HG03060 (cell line): ENCODE results near the gene RHOXF1.
"Not testable (repeated sequence)": the region's sequence is repeated elsewhere in the genome, so short reads cannot be mapped to it uniquely, and the experiment has no call there.

Source experiments
- ATAC-seq: cut with Tn5 transposase; IDR thresholded peaks from one replicate; pipeline ENCODE4 v1.9.1; 2021; ENCODE audit warnings: low read depth, moderate number of reproducible peaks; ENCODE audit not compliant: unreplicated experiment

Gene RHOXF1, protein sequence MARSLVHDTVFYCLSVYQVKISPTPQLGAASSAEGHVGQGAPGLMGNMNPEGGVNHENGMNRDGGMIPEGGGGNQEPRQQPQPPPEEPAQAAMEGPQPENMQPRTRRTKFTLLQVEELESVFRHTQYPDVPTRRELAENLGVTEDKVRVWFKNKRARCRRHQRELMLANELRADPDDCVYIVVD

GRCh38 chrX:120115438-120115963, at the start of gene RHOXF1:
Gene RHOXF1 (minus strand): TSS chrX:120115913. CDS start chrX:120115862, 51 bp downstream.
- ATAC-seq: no peak

DNA sequence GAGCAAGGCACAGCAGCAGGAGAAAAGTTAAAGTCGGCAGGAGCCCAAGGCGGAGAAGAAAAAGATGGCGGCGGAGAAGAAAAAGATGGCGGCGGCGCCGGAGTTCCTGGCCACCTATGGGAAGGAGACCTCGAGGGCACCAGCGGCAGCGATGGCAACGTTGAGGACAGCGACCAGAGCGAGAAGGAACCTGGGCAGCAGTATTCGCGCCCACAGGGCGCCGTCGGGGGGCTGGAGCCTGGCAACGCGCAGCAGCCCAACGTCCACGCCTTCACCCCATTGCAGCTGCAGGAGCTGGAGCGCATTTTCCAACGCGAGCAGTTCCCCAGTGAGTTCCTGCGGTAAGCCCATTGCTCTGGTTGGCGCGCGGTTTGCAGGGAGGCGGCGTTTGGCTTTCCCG, 43.4 kb upstream of the RHOXF1 start:
- not testable (repeated sequence) for ATAC-seq

- not testable (repeated sequence) for ATAC-seq
These were observed 42.6 kb upstream of the RHOXF1 start, which contains the start of gene RHOXF2 for GRCh38 chrX:120158313-120158712. Gene RHOXF2 (plus strand): TSS chrX:120158613. CDS start chrX:120158751, 138 bp downstream.

- ATAC-seq: not testable (repeated sequence)
These were observed 34.5 kb upstream of the RHOXF1 start for GRCh38 chrX:120150109-120150744.

- ATAC-seq: no peak
These were observed 31.8 kb upstream of the RHOXF1 start for GRCh38 chrX:120147537-120147936.

DNA sequence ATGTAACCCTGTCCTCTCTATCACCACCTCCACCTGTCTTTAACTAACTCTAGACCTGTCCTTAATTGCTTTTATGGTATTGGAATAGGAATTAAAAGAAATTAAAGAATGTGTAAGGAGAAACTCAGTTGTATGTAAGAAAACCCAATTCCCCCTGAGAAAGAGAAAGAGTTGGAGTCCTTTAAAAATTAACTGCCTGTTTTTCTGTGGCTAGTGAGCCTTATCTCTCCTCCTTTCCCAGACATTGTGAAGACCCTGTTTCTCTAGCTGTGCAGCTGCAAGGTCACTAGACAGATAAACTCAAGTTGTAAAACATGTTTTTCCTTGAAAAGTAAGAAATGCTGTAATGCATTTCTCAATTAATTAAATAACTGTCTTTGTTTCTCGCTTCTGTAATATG, 30.6 kb upstream of the RHOXF1 start:
- not testable (repeated sequence) for ATAC-seq

- no peak for ATAC-seq
These were observed 29.7 kb upstream of the RHOXF1 start for GRCh38 chrX:120145295-120145925.

DNA sequence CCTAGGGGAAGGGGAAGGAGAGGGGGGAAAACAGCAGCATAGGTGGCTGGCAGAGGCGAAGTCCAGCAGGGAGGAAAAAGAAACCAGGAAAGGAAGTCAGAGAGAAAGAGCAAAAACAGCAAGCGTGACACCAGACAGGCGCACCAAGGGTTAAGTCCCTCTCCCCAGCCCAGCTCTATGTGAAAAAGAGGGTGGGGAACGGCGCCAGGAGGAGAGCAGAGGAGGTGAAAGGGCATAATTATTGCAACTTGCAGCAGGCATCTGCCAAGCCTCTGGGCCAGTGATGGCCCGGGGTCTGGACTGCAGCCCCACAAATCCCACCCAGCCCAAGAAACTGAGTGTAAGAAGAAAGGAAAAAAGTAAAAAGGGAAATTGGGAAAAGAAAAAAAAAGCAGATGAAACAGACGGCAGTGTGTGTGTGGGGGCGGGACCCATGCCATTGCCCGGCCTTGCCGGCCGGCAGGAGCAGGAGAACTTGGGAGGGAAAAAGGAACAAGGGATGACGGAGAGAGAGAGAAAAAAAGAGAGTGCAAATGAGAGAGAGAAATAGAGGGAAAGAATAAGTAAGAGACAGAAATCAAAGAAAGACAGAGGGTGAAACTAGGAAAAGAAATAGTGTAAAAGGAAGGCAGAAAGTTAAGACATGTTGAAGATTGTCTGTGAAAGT, 28.6 kb upstream of the RHOXF1 start:
- ATAC-seq: no peak

GRCh38 chrX:120140293-120140981, 24.7 kb upstream of the RHOXF1 start:
- ATAC-seq: no peak

DNA sequence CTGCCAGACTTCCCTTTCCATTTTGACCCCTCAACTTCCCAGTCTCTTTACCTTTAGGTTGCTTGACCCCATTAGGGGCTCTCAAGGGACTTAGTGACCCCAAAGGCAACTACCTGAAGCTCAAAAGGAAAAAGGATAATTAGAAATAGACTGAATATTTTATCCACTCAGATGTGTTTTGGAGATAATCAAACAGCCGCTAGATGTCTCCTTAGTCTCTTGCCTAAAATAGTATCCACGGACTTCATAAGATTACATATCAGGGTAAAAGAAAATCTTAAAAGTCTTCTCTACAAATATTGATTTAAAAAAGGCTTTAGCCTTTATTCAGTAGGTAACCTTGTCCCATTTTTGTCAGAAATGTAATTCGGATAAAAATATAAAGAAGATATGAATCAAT, 21.7 kb upstream of the RHOXF1 start:
- ATAC-seq: no peak

DNA sequence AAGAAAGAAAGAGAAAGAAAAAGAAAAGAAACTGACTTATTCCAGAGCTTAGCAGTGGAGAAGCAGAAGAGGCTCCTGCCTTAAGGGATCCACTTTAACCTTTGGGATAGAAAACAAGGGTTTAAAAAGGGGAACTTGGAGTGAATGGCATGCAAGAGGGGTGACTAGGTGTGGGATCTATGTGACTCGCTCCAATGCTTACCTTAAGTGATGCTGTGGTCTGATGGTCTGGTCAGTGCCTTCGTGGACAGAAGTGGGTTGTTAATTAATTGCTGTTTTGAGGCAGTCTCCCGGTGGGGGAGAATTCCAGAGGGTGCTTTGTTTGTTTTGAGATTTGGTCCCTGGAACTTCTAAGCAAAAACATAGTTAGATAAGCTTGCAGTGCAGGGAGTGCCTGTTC, 21.1 kb upstream of the RHOXF1 start:
- no peak for ATAC-seq

- ATAC-seq: no peak
These were observed 20.4 kb upstream of the RHOXF1 start for GRCh38 chrX:120136128-120136527.

DNA sequence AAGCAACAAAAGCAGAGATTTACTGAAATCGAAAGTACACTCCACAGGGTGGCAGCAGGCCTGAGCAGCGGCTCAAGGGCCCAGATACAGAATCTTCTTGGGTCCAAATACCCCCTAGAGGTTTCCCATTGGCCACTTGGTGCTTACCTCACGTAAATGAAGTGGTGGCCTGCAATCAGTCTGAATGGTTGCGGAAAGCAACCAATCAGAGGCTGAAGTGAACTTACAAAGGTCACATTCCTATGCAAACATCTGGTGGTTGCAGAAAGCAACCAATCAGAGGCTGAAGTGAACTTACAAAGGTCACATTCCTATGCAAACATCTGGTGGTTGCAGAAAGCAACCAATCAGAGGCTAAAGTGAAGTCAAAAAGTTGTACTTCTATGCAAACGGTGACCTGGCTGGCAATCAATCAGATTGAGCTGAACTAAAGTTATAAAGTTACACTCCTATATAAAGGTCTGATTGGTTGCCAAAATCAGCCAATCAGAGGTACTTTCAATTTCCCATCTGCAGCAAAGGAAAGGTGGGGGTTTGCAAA, 12.7 kb upstream of the RHOXF1 start:
- not testable (repeated sequence) for ATAC-seq

GRCh38 chrX:120125444-120125843, 9.7 kb upstream of the RHOXF1 start:
- no peak for ATAC-seq

DNA sequence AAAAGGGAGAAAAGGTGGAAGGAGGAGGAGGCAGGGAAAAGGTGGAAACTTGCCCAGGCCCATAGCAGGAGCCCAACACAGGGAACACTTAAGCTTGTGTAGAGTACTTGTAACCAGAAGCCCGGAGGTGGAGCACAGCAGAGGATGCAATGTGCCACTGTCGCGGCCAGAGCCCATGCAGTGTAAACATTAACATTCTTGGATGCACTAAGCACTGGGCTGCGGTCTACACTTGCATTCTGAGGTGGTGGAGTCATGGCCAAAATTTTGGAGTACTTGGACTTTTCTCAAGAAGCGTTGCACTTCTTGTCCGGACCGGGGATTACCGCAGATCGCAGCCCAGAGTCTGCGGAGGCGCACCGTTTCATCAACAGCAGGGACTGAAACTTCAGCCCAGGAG, 4.5 kb upstream of the RHOXF1 start:
- ATAC-seq: no peak

DNA sequence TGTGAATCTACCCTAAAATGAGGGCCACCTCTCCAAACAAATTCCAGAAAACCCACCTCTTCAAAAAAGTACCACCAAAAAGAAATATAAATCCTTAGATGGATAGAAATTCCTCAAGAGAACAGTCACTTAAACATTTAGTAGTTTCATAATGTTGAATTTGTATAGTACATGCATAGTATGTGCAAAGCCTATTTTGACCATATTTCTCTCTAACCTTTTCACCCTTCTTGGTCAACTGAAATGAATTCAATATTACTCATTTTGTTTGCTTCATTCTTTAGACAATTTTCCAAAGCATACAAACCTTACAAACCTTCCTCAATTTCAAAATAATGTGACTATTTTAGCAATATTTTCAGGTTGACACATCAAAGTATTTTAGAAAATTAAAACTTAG, 4.1 kb downstream of the RHOXF1 start:
- no peak for ATAC-seq

DNA sequence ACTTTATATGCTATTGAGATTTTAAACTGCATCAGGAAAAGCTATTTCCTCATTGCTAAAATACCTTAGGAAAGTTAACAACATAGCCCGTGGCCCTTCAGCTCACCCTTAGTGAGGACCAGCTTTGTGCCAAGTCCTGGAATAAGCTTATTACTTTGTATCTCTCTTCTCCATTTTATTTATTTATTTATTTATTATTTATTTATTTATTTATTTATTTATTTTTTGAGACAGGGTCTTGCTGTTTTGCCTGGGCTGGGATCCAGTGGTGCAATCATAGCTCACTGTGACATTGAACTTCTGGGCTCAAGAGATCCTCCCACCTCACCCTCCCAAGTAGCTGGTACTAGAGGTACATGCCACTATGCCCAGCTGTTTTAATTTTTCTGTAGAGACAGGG, 6.3 kb downstream of the RHOXF1 start:
- ATAC-seq: no peak

GRCh38 chrX:120104707-120105106, 11.0 kb downstream of the RHOXF1 start:
- not testable (repeated sequence) for ATAC-seq

DNA sequence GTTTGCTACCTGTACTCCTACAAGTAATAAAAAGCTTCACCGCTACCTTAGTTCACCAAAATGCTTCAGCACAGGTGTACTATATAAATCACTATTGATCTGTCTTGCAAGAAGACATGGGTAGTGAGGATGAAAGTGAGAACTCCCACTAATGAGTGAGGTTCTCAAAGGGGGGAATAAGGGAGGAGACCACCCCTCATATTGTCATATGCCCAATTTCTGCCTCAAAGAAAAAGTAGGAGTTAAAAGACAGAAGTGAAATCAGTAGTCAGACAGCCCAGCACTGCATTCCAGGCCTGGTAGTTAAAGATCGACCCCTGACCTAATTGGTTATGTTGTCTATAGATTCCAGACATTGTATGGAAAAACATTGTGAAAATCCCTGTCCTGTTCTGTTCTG, 14.7 kb downstream of the RHOXF1 start:
- not testable (repeated sequence) for ATAC-seq

DNA sequence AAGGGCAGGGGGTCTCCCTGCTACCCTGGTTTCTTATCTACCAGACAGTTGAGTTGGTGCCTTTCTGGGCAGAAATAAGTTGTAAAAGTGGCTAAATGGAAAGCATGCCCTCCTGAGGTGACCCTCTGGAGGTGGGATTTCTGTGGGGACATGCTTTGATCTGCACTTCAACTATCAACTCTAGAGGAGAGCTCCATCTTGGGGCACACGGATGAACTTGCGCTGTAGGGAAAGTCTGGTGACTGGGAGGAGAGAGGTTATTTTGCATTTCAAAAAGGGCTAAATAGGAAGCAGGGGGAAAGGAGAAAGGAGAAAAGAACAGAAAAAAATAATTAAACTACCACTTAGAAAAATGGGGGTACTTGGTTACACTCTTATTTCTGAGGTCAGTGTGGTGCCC, 25.5 kb downstream of the RHOXF1 start:
- no peak for ATAC-seq
